GM08714 (cell line): ENCODE measurements around the gene ZNF334.

ENCODE experiments used
- H3K4me3 ChIP-seq: fragments of 200-500 bp; sonication (Bioruptor generic); 2 replicates; pipeline ENCODE4 v1.5.1; 2014; ENCODE audit warnings: mild to moderate bottlenecking, low read length, inconsistent platforms
- ZNF274 ChIP-seq: IDR thresholded peaks from 2 replicates; pipeline ENCODE4 v1.6.1; 2012; ENCODE audit warnings: mild to moderate bottlenecking, low read depth, low read length

The ZNF334 gene

DNA sequence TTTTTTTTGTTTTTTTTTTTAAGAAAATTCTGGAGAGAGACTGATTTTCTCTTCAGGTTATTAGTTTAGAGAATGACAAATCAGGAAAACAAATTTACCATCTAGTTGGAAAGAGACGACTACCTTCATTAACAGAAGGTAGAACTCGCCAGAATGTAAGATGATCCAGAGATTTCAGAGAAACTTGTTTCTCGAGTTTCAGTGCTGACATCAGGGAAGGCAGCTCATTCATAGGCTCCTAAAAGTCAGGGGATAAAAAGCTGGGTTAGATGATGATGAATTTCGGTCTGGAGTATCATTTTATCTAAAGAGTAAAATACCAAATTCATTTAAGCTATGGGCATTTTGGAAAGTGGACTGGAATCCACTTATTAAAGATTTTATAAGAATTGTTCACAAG, 27.9 kb downstream of the ZNF334 start:
- TF ChIP-seq ZNF274: no peak
- no peak overlapping the region for H3K4me3 ChIP-seq

GRCh38 chr20:46484954-46485353, 28.4 kb downstream of the ZNF334 start:
- no peak for TF ChIP-seq ZNF274
- no peak overlapping the region for H3K4me3 ChIP-seq

GRCh38 chr20:46483879-46484278, 29.5 kb downstream of the ZNF334 start:
- no peak for TF ChIP-seq ZNF274
- no peak overlapping the region for H3K4me3 ChIP-seq

GRCh38 chr20:46482864-46483263, 30.5 kb downstream of the ZNF334 start:
- TF ChIP-seq ZNF274: no peak

DNA sequence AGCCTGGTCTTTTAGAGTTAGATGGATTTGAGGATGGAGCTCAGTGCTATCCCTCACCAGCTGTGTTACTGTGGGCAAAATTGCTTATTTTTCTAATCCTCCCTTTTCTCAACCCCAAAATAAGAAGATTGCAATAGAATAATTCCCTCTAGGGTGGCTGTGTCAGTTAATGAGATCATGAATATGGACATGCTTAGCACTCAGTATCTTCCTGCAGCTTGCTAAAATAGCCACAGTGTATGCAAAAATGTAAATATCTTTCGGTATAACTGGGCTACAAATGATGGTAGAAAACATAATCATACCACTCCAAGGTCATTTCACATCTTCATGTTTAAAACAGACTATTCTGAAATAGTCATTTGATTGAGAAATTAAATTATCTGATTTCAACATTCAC, 35.7 kb downstream of the ZNF334 start:
- H3K4me3 ChIP-seq: no peak overlapping the region
- TF ChIP-seq ZNF274: no peak

More at GRCh38 chr20:46482864-46483263, 30.5 kb downstream of the ZNF334 start:
- no peak overlapping the region for H3K4me3 ChIP-seq

DNA sequence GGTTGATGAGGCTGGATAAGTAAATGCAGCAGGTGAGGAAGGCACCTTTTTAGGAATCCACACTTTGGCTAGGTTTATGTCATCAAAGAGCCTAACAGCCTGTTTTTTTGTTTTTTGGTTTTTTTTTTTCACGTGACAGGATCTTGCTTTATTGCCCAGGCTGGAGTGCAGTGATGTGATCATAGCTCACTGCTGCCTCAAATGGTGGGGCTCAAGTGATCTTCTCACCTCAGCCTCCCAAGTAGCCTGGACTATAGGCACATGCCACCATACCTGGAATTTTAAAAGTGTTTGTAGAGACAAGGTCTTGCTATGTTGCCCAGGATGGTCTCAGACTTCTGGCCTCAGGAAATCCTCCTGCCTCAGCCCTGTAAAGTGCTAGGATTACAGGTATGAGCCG, 36.1 kb downstream of the ZNF334 start:
- no peak for TF ChIP-seq ZNF274
- no peak overlapping the region for H3K4me3 ChIP-seq

- no peak for TF ChIP-seq ZNF274
- H3K4me3 ChIP-seq: no peak overlapping the region
Observed at GRCh38 chr20:46468508-46468907, 44.9 kb downstream of the ZNF334 start.

DNA sequence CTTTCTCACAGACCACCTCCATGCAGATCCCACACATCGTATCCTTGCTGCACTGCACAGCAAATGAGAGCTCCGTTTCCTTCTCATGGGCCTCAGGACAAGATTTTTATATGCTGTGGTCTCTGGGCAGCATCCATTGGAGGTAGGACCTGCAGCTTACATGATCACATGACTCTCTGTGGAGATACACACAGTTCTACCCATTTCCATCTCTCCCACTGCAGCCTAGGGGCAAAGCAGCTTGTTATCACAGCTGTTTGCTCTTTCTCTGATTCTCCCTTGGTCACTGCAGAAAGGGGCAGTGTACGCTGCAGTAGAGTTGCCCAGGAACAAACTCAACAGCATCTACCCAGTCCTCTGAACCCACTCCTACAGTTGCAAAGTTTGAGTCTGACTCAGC, 48.9 kb downstream of the ZNF334 start:
- H3K4me3 ChIP-seq: no peak overlapping the region
- TF ChIP-seq ZNF274: no peak

GRCh38 chr20:46463852-46464251, 49.5 kb downstream of the ZNF334 start:
- TF ChIP-seq ZNF274: no peak
- no peak overlapping the region for H3K4me3 ChIP-seq

DNA sequence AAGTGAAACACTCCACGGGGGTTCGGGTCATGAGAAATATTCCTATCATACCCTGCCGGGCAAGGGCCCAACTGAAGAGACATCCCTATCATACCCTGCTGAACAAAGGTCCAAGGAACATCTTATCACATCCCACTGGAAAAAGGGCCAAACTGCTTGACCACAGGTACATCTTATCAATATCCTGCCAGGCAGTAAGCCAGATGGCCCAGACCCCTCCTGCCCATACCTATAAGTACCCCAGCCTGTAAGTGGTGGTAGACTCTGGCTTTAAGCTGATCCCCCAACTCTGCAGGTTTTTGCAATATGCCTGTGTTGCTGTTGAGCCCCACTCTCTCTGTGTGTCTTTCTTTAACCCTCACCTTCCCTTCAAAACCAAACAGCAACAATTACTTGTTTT, 51.6 kb downstream of the ZNF334 start:
- no peak for TF ChIP-seq ZNF274

DNA sequence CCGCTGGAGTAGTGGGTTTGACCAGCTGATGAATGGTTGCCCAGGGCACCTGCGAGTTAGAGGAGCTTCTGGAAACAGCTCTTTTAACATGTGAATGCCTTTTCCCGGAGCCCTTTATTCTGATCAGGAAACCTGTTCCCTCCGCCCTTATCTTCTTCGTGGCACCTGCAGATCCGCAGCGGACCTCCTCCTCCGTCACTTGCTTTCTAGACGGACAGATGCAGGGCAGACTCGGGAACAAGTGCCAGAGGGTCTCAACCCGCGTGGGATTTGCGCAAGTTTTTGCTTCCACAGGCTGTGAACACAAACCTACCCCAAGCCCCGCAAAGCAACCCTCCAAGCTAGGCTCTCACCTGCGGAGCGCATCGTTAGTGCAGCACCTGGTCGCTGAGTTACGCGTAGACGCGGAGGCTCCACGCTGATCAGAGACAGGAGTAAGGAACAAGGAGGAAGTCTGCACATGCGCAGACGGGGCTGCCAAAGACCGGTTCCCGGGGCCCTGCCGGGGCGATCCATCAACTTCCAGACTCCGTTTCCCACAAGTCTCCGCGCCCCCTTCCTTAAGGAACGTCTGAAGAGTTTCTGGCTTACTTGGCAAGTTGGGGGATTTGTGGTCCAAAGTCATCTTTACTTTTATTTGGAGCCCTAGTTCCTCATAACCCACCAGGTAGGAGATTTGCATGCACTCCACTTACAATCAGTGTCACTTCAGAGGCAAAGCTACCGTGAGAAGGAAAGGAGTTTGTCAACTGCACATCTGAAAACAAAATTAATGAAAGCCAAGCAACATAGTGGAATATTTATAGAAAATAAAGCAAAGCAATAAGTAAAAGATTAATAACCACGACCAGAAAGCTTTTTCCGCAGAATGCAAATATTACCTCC, 54.3 kb downstream of the ZNF334 start:
- H3K4me3 ChIP-seq: peak overlapping the region; percentile 51; the same call in 1 of the 2 replicates
- TF ChIP-seq ZNF274: no peak

More for the DNA sequence above, 51.6 kb downstream of the ZNF334 start:
- no peak overlapping the region for H3K4me3 ChIP-seq

DNA sequence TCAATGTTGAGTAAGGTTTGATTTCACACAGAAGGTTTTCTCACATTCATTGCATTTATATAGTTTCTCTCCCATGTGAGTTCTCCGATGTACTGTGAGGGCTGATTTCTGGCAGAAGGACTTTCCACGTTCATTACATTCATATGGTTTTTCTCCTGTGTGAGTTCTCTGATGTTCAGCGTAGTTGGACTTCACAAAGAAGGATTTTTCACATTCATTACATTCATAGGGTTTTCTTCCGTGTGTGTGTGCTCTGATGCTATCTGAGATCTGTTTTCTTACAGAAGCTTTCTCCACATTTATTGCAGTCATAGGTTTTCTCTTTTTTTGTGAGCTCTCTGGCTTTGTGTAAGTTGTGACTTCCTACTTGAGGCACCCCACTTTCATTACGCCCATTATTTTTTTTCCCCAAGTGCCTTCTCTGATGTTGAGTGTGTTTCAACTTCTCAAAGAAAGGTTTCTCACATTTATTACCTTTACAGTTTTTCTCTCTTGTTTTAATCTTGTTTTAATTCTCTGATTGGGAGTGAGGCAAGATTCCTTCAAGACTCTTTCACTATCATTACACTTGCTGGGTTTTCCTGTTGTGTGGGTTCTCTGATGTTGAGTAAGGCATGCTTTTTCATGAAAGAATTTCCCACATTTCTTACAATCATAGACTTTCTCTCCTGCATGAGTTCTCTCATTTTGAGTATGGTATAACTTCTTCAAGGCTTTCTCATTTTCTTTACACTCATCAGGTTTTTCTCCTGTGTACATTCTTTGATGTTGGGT, 56.9 kb downstream of the ZNF334 start:
- TF ChIP-seq ZNF274: peak; percentile 72
- H3K4me3 ChIP-seq: no peak overlapping the region

- H3K4me3 ChIP-seq: no peak overlapping the region
- TF ChIP-seq ZNF274: no peak
Observed at GRCh38 chr20:46455729-46456128, 57.6 kb downstream of the ZNF334 start.
